ENCODE results near the gene HOXA7.

GRCh38 chr7:27189295-27189996 is 33.0 kb upstream of the HOXA7 start:
- TF ChIP-seq, protein P1, sequence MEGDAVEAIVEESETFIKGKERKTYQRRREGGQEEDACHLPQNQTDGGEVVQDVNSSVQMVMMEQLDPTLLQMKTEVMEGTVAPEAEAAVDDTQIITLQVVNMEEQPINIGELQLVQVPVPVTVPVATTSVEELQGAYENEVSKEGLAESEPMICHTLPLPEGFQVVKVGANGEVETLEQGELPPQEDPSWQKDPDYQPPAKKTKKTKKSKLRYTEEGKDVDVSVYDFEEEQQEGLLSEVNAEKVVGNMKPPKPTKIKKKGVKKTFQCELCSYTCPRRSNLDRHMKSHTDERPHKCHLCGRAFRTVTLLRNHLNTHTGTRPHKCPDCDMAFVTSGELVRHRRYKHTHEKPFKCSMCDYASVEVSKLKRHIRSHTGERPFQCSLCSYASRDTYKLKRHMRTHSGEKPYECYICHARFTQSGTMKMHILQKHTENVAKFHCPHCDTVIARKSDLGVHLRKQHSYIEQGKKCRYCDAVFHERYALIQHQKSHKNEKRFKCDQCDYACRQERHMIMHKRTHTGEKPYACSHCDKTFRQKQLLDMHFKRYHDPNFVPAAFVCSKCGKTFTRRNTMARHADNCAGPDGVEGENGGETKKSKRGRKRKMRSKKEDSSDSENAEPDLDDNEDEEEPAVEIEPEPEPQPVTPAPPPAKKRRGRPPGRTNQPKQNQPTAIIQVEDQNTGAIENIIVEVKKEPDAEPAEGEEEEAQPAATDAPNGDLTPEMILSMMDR (IDR thresholded peaks at IDR 0.05), result no peak
- TF ChIP-seq POLR2A (IDR thresholded peaks at IDR 0.05) (no peak), POLR2AphosphoS5 (IDR thresholded peaks at IDR 0.05) (no peak)
